Uterine smooth muscle cell (primary cell): ENCODE results near the gene POU6F1. TPM values are rescaled to one million over a fixed set of nuclear protein-coding genes. Genes with fewer than 3 reads are reported as not detected.

Experiments used
- total RNA-seq: library from RNA; depleted of rRNA; stranded (reverse); fragments of >200 nt; gene quantifications from 2 replicates; pipeline ENCODE4 v1.2.3, GENCODE V29; 2014

The POU6F1 gene
- total RNA-seq, result 2.2 and 2.7 TPM in 2 replicates

GRCh38 chr12:51217968-51218606 is at the start of gene POU6F1:
POU6F1 (minus strand) TSS chr12:51218062; CDS start chr12:51206836, 11,226 bp downstream.

GRCh38 chr12:51238510-51239334 is 20.9 kb upstream of the POU6F1 start, which contains the start of gene DAZAP2:
DAZAP2 (plus strand) TSS chr12:51238826; CDS start chr12:51238908, 82 bp downstream.

GRCh38 chr12:51172515-51173431 is 45.1 kb downstream of the POU6F1 start, which contains the start of gene TFCP2:
TFCP2 (minus strand) TSS chr12:51173135; CDS start chr12:51172422, 713 bp downstream.

Other genes with a start within 250 kb of the POU6F1 start
- gene SLC11A2, start 191.7 kb downstream of the POU6F1 start, total RNA-seq, result 50.4 and 71.4 TPM in 2 replicates
- 32.6 and 43.7 TPM in 2 replicates for gene LETMD1, start 169.7 kb downstream of the POU6F1 start, total RNA-seq
- 15.6 and 19.0 TPM in 2 replicates for gene CSRNP2, start 134.5 kb downstream of the POU6F1 start, total RNA-seq
- gene TFCP2, start 44.9 kb downstream of the POU6F1 start, total RNA-seq, result 10.1 and 10.4 TPM in 2 replicates
- gene DAZAP2, start 20.8 kb upstream of the POU6F1 start, total RNA-seq, result 38.4 and 43.6 TPM in 2 replicates
- gene SMAGP, start 52.4 kb upstream of the POU6F1 start, total RNA-seq, result 10.2 and 13.8 TPM in 2 replicates
- not detected in 2 replicates for gene BIN2, start 106.1 kb upstream of the POU6F1 start, total RNA-seq
- gene CELA1, start 128.6 kb upstream of the POU6F1 start, total RNA-seq, result not detected in 2 replicates
- gene GALNT6, start 173.3 kb upstream of the POU6F1 start, total RNA-seq, result 37.9 and 52.3 TPM in 2 replicates
- 2.6 and 7.2 TPM in 2 replicates for gene SLC4A8, start 206.8 kb upstream of the POU6F1 start, total RNA-seq